H1 (cell line): Measurements from ENCODE around the gene CPSF4L. TPM values are rescaled to one million over a fixed set of nuclear protein-coding genes. Genes with fewer than 3 reads are reported as not detected.
A peak's percentile ranks its signal among the peaks of the same experiment; 100 is the strongest.

ENCODE experiments used
- CTCF ChIA-PET: fragments of 300-600 bp; sonication (Branson Sonifier 250); formaldehyde crosslinking; loops from one replicate; lab custom pipeline; 2021; ENCODE audit not compliant: partially characterized antibody; lab: Charles Lee
- POLR2A ChIA-PET: fragments of 300-600 bp; sonication (Branson Sonifier 250); formaldehyde crosslinking; loops from one replicate; lab custom pipeline; 2021; ENCODE audit warnings: inconsistent platforms; ENCODE audit not compliant: partially characterized antibody; lab: Charles Lee
- DNase-seq, 2 experiments: peaks; one replicate each; pipeline versions ENCODE4 v3.0.0 to v3.0.0-alpha.2; 2010 to 2022; ENCODE audit warnings: low spot score in 2 of 2, low read depth in 1 of 2, mixed read lengths in 1 of 2
- FAIRE-seq: peaks from 2 replicates; lab custom pipeline; 2011; peaks lifted over from hg19 to GRCh38; lab: Jason Lieb, UNC
- H2AFZ ChIP-seq: 2 replicates; pipeline ENCODE4 v1.8.1; 2012; ENCODE audit warnings: low read length, inconsistent platforms
- H2AK5ac ChIP-seq: 2 replicates; pipeline ENCODE4 v1.6.1; 2013; ENCODE audit warnings: low read depth, low read length
- H2BK120ac ChIP-seq: replicated peaks from 2 replicates; pipeline ENCODE3; 2013; ENCODE audit warnings: low read depth, low read length, inconsistent platforms
- H2BK12ac ChIP-seq: 2 replicates; pipeline ENCODE4 v1.6.1; 2013; ENCODE audit warnings: low read depth, low read length
- H2BK15ac ChIP-seq: 2 replicates; pipeline ENCODE4 v1.6.1; 2013; ENCODE audit warnings: low read length
- H2BK20ac ChIP-seq: 2 replicates; pipeline ENCODE4 v1.6.1; 2013; ENCODE audit warnings: low read length
- H2BK5ac ChIP-seq: 2 replicates; pipeline ENCODE4 v1.6.1; 2013; ENCODE audit warnings: low read depth, low read length
- H3K14ac ChIP-seq: 2 replicates; pipeline ENCODE4 v1.6.1; 2013; ENCODE audit warnings: inconsistent platforms; ENCODE audit not compliant: insufficient read length
- H3K18ac ChIP-seq: 2 replicates; pipeline ENCODE4 v1.6.1; 2013; ENCODE audit warnings: low read length; ENCODE audit errors: extremely low read depth
- H3K23ac ChIP-seq: 2 replicates; pipeline ENCODE4 v1.6.1; 2013; ENCODE audit warnings: inconsistent platforms; ENCODE audit not compliant: insufficient read length
- H3K23me2 ChIP-seq: 2 replicates; pipeline ENCODE4 v1.6.1; 2013; ENCODE audit warnings: low read depth, low read length
- H3K27ac ChIP-seq: 2 replicates; pipeline ENCODE4 v1.6.1; 2011; ENCODE audit warnings: low read depth, low read length, inconsistent platforms
- H3K27me3 ChIP-seq, 4 experiments: replicated peaks in 1 of 4; 1 replicate in 1 of 4; 2 replicates in 3 of 4; pipeline versions ENCODE4 v1.6.1 to v1.8.1; 2011 to 2013; ENCODE audit warnings: low read length in 3 of 4, mild to moderate bottlenecking in 3 of 4, inconsistent platforms in 2 of 4, mixed read lengths in 2 of 4, moderate library complexity in 1 of 4; ENCODE audit not compliant: control insufficient read depth in 3 of 4, insufficient read depth in 3 of 4; ENCODE audit errors: extremely low read depth in 1 of 4
- H3K36me3 ChIP-seq, 4 experiments: 2 replicates each; pipeline versions ENCODE4 v1.6.1 to v1.8.1; 2011 to 2013; ENCODE audit warnings: mild to moderate bottlenecking in 4 of 4, low read length in 3 of 4, moderate library complexity in 2 of 4, control low read depth in 1 of 4, inconsistent platforms in 1 of 4; ENCODE audit not compliant: insufficient read depth in 4 of 4, control insufficient read depth in 2 of 4
- H3K4ac ChIP-seq: replicated peaks from 2 replicates; pipeline ENCODE3; 2013; ENCODE audit warnings: low read length, low read depth, mixed read lengths, inconsistent platforms; ENCODE audit not compliant: insufficient read length
- H3K4me1 ChIP-seq, 4 experiments: replicated peaks in 1 of 4; 1 replicate in 1 of 4; 2 replicates in 3 of 4; pipeline versions ENCODE4 v1.6.1 to v1.8.1; 2011 to 2013; ENCODE audit warnings: low read length in 3 of 4, inconsistent platforms in 2 of 4, mixed read lengths in 1 of 4; ENCODE audit not compliant: insufficient read depth in 4 of 4, control insufficient read depth in 3 of 4
- H3K4me2 ChIP-seq, 2 experiments: 2 replicates each; pipeline versions ENCODE4 v1.6.1 to v1.8.1; 2011 to 2013; ENCODE audit warnings: low read depth in 2 of 2, low read length in 2 of 2, control low read depth in 1 of 2, inconsistent platforms in 1 of 2, mild to moderate bottlenecking in 1 of 2; ENCODE audit not compliant: insufficient read depth in 1 of 2
- H3K4me3 ChIP-seq, 4 experiments: fragments of 200-600, 300-600 bp in 1 of 4; sonication (generic), shearing (Covaris generic), sonication (Bioruptor Twin) in 1 of 4; 2 replicates each; pipeline versions ENCODE4 v1.5.1 to v1.8.1; 2011 to 2016; ENCODE audit warnings: low read length in 4 of 4, low read depth in 3 of 4, control low read depth in 2 of 4, inconsistent platforms in 2 of 4, mild to moderate bottlenecking in 2 of 4, mixed read lengths in 1 of 4, moderate library complexity in 1 of 4; ENCODE audit not compliant: insufficient read depth in 2 of 4; ENCODE audit errors: extremely low read depth in 1 of 4
- H3K56ac ChIP-seq: replicated peaks from 2 replicates; pipeline ENCODE3; 2013; ENCODE audit warnings: low read depth, mild to moderate bottlenecking, mixed read lengths, low read length, inconsistent platforms; ENCODE audit not compliant: insufficient read length
- H3K79me1 ChIP-seq: 2 replicates; pipeline ENCODE4 v1.6.1; 2013; ENCODE audit warnings: low read depth, low read length, control low read depth
- H3K79me2 ChIP-seq, 2 experiments: 2 replicates each; pipeline versions ENCODE4 v1.6.1 to v1.8.1; 2012 to 2013; ENCODE audit warnings: low read length in 2 of 2, mild to moderate bottlenecking in 2 of 2, inconsistent platforms in 1 of 2; ENCODE audit not compliant: insufficient read depth in 2 of 2, control insufficient read depth in 1 of 2
- H3K9ac ChIP-seq, 4 experiments: replicated peaks in 1 of 4; 1 replicate in 1 of 4; 2 replicates in 3 of 4; pipeline versions ENCODE4 v1.6.1 to v1.8.1; 2011 to 2013; ENCODE audit warnings: low read depth in 3 of 4, low read length in 3 of 4, control low read depth in 2 of 4, mild to moderate bottlenecking in 2 of 4, moderate library complexity in 2 of 4, inconsistent platforms in 1 of 4; ENCODE audit errors: extremely low read depth in 1 of 4
- H3K9me3 ChIP-seq, 2 experiments: 2 replicates each; pipeline versions ENCODE4 v1.6.1 to v1.8.1; 2012 to 2013; ENCODE audit warnings: mild to moderate bottlenecking in 2 of 2, moderate library complexity in 2 of 2, control low read depth in 1 of 2, inconsistent platforms in 1 of 2, low read depth in 1 of 2, low read length in 1 of 2, mixed read lengths in 1 of 2; ENCODE audit not compliant: insufficient read depth in 2 of 2
- H4K20me1 ChIP-seq, 2 experiments: replicated peaks in 1 of 2; 2 replicates each; pipeline versions ENCODE3 to v1.8.1; 2011 to 2013; ENCODE audit warnings: inconsistent platforms in 2 of 2, low read length in 2 of 2, mild to moderate bottlenecking in 1 of 2; ENCODE audit not compliant: insufficient read depth in 2 of 2, control insufficient read depth in 1 of 2
- H4K5ac ChIP-seq: 2 replicates; pipeline ENCODE4 v1.6.1; 2013; ENCODE audit warnings: low read length, low read depth, mixed read lengths, inconsistent platforms; ENCODE audit not compliant: insufficient read length
- H4K8ac ChIP-seq: 2 replicates; pipeline ENCODE4 v1.8.0; 2013; ENCODE audit warnings: mild to moderate bottlenecking, moderate library complexity, low read length, inconsistent platforms; ENCODE audit not compliant: insufficient read depth; ENCODE audit errors: extremely low read depth
- H4K91ac ChIP-seq: replicated peaks from 2 replicates; pipeline ENCODE3; 2013; ENCODE audit warnings: low read length, mixed read lengths, inconsistent platforms; ENCODE audit not compliant: insufficient read length
- CHD1 ChIP-seq: IDR thresholded peaks from 2 replicates; pipeline ENCODE4 v1.6.1; 2012; ENCODE audit warnings: low read depth, low read length, improper control_type of control experiment
- CREB1 ChIP-seq: IDR thresholded peaks from 2 replicates; pipeline ENCODE4 v1.6.1; 2012; ENCODE audit warnings: inconsistent platforms
- EP300 ChIP-seq, 2 experiments: IDR thresholded peaks; 1 replicate in 1 of 2; 2 replicates in 1 of 2; pipeline ENCODE4 v1.6.1; 2011 to 2012; ENCODE audit warnings: low read depth in 2 of 2, low read length in 2 of 2, mild to moderate bottlenecking in 2 of 2, borderline replicate concordance in 1 of 2, inconsistent platforms in 1 of 2, moderate library complexity in 1 of 2
- SP4 ChIP-seq: IDR thresholded peaks from 2 replicates; pipeline ENCODE4 v1.6.1; 2012; ENCODE audit warnings: low read length, inconsistent platforms
- WGBS, 2 experiments: shearing (Covaris generic) in 1 of 2; methylation state at CpG; one replicate each; pipeline versions ENCODE4 v1.1.6 to v1.1.7; 2013 to 2015; ENCODE audit warnings: low lambda C conversion rate in 2 of 2, mixed read lengths in 2 of 2, inconsistent platforms in 1 of 2, low coverage in 1 of 2, missing lambda C conversion rate in 1 of 2; ENCODE audit not compliant: insufficient replicate concordance in 2 of 2, insufficient coverage in 1 of 2, insufficient read length in 1 of 2; ENCODE audit errors: extremely low coverage in 1 of 2, missing lambda C conversion rate in 1 of 2; 5-methylcytosine and 5-hydroxymethylcytosine counted together
- polyA plus RNA-seq, 7 experiments: library from polyadenylated mRNA; depleted of rRNA in 3 of 7; stranded (reverse) in 5 of 7; unstranded in 2 of 7; fragments of >200 nt in 5 of 7; fragments of 200-250 nt in 2 of 7; gene quantifications; 1 replicate in 5 of 7; 2 replicates in 1 of 7; 4 replicates in 1 of 7; pipeline versions ENCODE4 v1.2.1 to v1.2.3, GENCODE V29; 2011 to 2013; ENCODE audit warnings: missing spikeins in 2 of 7, mixed read lengths in 2 of 7
- total RNA-seq: library from RNA; stranded (reverse); fragmentation: NEBNext Ultra II Directional; extraction: Animal tissue kit (Norgen Biotek cat#: 25700); gene quantifications from 2 replicates; pipeline ENCODE4 v1.2.1, GENCODE V29; 2021

Gene CPSF4L
- total and polyA plus RNA-seq, 2 of the 8 experiments (the other 6 are each of a cell fraction or from before 2014, with no cell fraction given), result not detected

DNA sequence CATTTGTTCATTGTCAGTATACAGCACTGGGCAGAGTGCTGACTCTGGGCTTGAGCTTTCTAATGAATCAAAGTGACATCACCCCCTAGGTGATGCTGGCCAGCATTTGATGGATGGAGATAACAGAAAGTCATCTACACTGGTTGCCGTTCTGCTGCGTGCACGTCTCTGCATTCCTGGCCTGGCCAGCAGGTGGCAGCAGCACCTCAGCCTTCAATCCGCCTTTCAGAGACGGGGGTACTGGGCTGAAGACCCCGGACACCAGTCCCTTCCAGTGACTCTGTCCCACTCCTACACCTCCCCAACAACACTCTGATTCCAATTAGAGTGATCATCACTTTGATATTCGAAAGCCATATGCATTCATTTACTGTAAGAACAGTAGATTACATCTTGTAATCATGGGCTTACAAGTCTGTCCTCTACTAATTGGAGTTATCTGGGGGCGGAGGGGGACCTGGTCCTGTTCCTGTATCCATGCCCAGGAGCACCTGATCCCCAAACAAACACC, 6.0 kb downstream of the CPSF4L start:
- H3K4me3 ChIP-seq, result no peak overlapping the region
- no peak overlapping the region for H4K5ac ChIP-seq
- FAIRE-seq, result peak; percentile 87
- H2BK120ac ChIP-seq, result no peak overlapping the region
- H3K4me1 ChIP-seq, result peaks cover 0 to 8% (median 4%) of the 10 kb centered on the region in 4 experiments; a peak in 3 of 7 replicates
- no peak overlapping the region for H4K91ac ChIP-seq
- no peak overlapping the region for H3K4ac ChIP-seq
- H3K27me3 ChIP-seq, result peaks cover 0 to under 1% (median 0%) of the 10 kb centered on the region in 4 experiments; a peak in 1 of 7 replicates
- H3K79me1 ChIP-seq, result no peaks in the 10 kb centered on the region
- no peak overlapping the region for H3K56ac ChIP-seq
- POLR2A ChIA-PET, result interaction anchor here (0.9 to 2.7 kb wide), 3 partner anchors 102 to 114 kb away, joined by 3 to 7 read pairs (median 4); no protein-coding TSS in a partner anchor
- no peak overlapping the region for H2BK20ac ChIP-seq
- H3K18ac ChIP-seq, result no peak overlapping the region
- no peak overlapping the region for H3K9ac ChIP-seq
- no peaks in the 10 kb centered on the region for H3K36me3 ChIP-seq
- no peak overlapping the region for H2AK5ac ChIP-seq
- H3K27ac ChIP-seq, result no peak overlapping the region
- H2BK12ac ChIP-seq, result no peak overlapping the region
- no peak overlapping the region for H4K8ac ChIP-seq
- H3K14ac ChIP-seq, result no peak overlapping the region
- H3K9me3 ChIP-seq, result no peaks in the 10 kb centered on the region
- WGBS, 2 experiments, result 20% methylated on average over 8 of the region's 8 CpGs; no CpG with 5 or more reads in 1 of the 2 experiments
- no peaks in the 10 kb centered on the region for H3K79me2 ChIP-seq
- H3K4me2 ChIP-seq, result no peak overlapping the region
- H2BK5ac ChIP-seq, result no peak overlapping the region
- no peak overlapping the region for H2BK15ac ChIP-seq
- H3K23me2 ChIP-seq, result no peaks in the 10 kb centered on the region
- no peak overlapping the region for H2AFZ ChIP-seq
- peak; percentile 46 to 93 for DNase-seq
- CTCF ChIA-PET, result interaction anchor here (0.6 to 19.7 kb wide), 50 partner anchors 10 to 736 kb away, joined by 3 to 439 read pairs (median 4); partner anchors contain the start of gene CDC42EP4
- no peaks in the 10 kb centered on the region for H4K20me1 ChIP-seq
- H3K23ac ChIP-seq, result no peak overlapping the region
- TF ChIP-seq EP300 (IDR thresholded peaks at IDR 0.05; ENCODE audit: borderline replicate concordance in 1 of 2, low read depth in 2 of 2, low read length in 2 of 2), result no peak; a peak in 1 of 3 replicates
- TF ChIP-seq CREB1, result peak; percentile 56; the same call in 1 of the 2 replicates
- TF ChIP-seq CHD1, result no peak
- TF ChIP-seq SP4, result no peak
